Measurements from ENCODE around the gene CNOT10. TPM values are rescaled to one million over a fixed set of nuclear protein-coding genes. Genes with fewer than 3 reads are reported as not detected.

The CNOT10 gene
- total RNA-seq, 1 donor from 2014 or later, result 35.7 TPM

GRCh38 chr3:32706348-32707025 lies 21.5 kb downstream of the CNOT10 start:
- no peak for TF ChIP-seq CTCF (IDR thresholded peaks at IDR 0.05)
- Histone ChIP-seq H3K27me3 (ENCODE audit: low read depth) (no peaks in the 10 kb centered on the region), H3K9me3 (no peaks in the 10 kb centered on the region), H3K4me3 (no peak overlapping the region), H3K4me1 (peaks cover 16% of the 10 kb centered on the region), H3K36me3 (peaks cover 25% of the 10 kb centered on the region), H3K27ac (no peak overlapping the region)
- peak in 1 of 2 donors; percentile 80 for ATAC-seq
- intact Hi-C loops (cut with DNase I), result no loop called here
- no peak for DNase-seq

- Histone ChIP-seq H3K36me3 (peaks cover 30% of the 10 kb centered on the region), H3K4me3 (no peak overlapping the region), H3K27ac (no peak overlapping the region), H3K9me3 (no peaks in the 10 kb centered on the region), H3K4me1 (peaks cover 16% of the 10 kb centered on the region), H3K27me3 (ENCODE audit: low read depth) (no peaks in the 10 kb centered on the region)
- ATAC-seq (no peak), DNase-seq (no peak)
- intact Hi-C loops (cut with DNase I), result no loop called here
- TF ChIP-seq CTCF (IDR thresholded peaks at IDR 0.05), result no peak
Observed at GRCh38 chr3:32707026-32707370, 22.0 kb downstream of the CNOT10 start.

- intact Hi-C loops (cut with DNase I), result no loop called here
- TF ChIP-seq CTCF (IDR thresholded peaks at IDR 0.05), result no peak
- Histone ChIP-seq H3K27ac (no peak overlapping the region), H3K36me3 (peaks cover 37% of the 10 kb centered on the region), H3K27me3 (ENCODE audit: low read depth) (no peaks in the 10 kb centered on the region), H3K4me1 (peaks cover 16% of the 10 kb centered on the region), H3K9me3 (no peaks in the 10 kb centered on the region), H3K4me3 (no peak overlapping the region)
- ATAC-seq, result no peak
- DNase-seq, result no peak
Observed at GRCh38 chr3:32708672-32709283, 23.8 kb downstream of the CNOT10 start.

DNA sequence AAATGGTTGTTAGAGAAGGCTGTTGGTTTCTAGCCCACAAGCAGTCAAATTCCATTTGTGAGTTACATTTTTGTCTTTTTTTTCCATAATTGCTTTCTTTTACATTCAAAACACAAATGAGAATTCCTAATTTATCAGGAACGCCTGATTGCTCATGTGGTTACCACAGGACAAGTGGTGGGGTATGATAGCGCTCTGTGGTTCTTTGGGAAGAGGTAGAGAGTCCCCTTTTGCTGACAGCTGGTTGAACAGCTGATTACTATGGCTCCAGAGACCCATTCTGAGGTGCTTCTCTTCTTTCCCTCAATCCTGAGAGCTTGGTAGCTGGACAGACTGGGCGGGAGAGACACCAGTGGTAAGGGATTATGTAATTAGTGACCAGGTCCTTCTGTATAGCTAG lies 24.4 kb downstream of the CNOT10 start:
- no peak for ATAC-seq

GRCh38 chr3:32712506-32713055 lies 27.6 kb downstream of the CNOT10 start:
- no peak overlapping the region for H3K4me3 ChIP-seq
- H3K9me3 ChIP-seq, result no peaks in the 10 kb centered on the region
- TF ChIP-seq CTCF (IDR thresholded peaks at IDR 0.05), result no peak
- no peaks in the 10 kb centered on the region for H3K27me3 ChIP-seq (ENCODE audit: low read depth)
- DNase-seq, result no peak
- peaks cover 58% of the 10 kb centered on the region for H3K36me3 ChIP-seq
- H3K27ac ChIP-seq, result no peak overlapping the region
- intact Hi-C loops (cut with DNase I), result no loop called here
- ATAC-seq, result peak in 1 of 2 donors; percentile 44
- no peaks in the 10 kb centered on the region for H3K4me1 ChIP-seq

More for the DNA sequence above, 24.4 kb downstream of the CNOT10 start:
- H3K9me3 ChIP-seq, result no peaks in the 10 kb centered on the region
- H3K36me3 ChIP-seq, result peaks cover 37% of the 10 kb centered on the region
- intact Hi-C loops (cut with DNase I), result no loop called here
- H3K27ac ChIP-seq, result no peak overlapping the region
- H3K4me3 ChIP-seq, result no peak overlapping the region
- H3K4me1 ChIP-seq, result peaks cover 16% of the 10 kb centered on the region
- no peaks in the 10 kb centered on the region for H3K27me3 ChIP-seq (ENCODE audit: low read depth)
- no peak for TF ChIP-seq CTCF (IDR thresholded peaks at IDR 0.05)
- no peak for DNase-seq
